Esophagus squamous epithelium (tissue), 4 donors: ENCODE data around the gene PHC2.

Experiments used
- POLR2A ChIP-seq, 4 donors: fragments of 450-650 bp; IDR thresholded peaks; one replicate each; pipeline ENCODE4 v1.6.1; 2017; ENCODE audit warnings: antibody characterized with exemption in 4 of 4, mild to moderate bottlenecking in 4 of 4, moderate library complexity in 3 of 4
- TF ChIP-seq, protein P1 (sequence below), 6 experiments: fragments of 450-650 bp in 4 of 6; fragments of 200-600 bp in 2 of 6; sonication (generic) in 2 of 6; IDR thresholded peaks; one replicate each; pipeline ENCODE4 v1.5.1; 2016 to 2019; ENCODE audit warnings: antibody characterized with exemption in 6 of 6, mild to moderate bottlenecking in 4 of 6, moderate library complexity in 4 of 6

DNA sequence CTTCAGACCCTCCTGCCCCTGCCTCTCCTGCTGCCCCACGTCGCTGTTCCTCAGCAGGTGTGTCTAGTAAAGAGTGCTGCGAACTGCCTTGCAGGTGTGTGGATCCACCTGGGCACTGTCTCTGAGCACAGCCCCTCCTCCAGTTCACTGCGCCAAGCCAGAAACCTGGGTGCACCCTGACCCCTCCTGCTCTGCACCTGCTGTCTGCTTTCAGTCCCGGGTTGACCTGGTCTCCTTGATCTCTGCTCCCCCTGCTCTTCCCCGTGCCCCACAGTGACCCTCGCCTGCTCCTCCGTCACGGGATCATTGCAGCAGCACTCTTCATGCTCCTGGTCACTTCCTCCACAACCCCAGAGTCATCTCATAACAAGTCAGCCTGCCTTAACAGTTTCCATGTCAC, 116.5 kb downstream of the PHC2 start:
- TF ChIP-seq, protein P1, sequence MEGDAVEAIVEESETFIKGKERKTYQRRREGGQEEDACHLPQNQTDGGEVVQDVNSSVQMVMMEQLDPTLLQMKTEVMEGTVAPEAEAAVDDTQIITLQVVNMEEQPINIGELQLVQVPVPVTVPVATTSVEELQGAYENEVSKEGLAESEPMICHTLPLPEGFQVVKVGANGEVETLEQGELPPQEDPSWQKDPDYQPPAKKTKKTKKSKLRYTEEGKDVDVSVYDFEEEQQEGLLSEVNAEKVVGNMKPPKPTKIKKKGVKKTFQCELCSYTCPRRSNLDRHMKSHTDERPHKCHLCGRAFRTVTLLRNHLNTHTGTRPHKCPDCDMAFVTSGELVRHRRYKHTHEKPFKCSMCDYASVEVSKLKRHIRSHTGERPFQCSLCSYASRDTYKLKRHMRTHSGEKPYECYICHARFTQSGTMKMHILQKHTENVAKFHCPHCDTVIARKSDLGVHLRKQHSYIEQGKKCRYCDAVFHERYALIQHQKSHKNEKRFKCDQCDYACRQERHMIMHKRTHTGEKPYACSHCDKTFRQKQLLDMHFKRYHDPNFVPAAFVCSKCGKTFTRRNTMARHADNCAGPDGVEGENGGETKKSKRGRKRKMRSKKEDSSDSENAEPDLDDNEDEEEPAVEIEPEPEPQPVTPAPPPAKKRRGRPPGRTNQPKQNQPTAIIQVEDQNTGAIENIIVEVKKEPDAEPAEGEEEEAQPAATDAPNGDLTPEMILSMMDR (IDR thresholded peaks at IDR 0.05) = no peak
- no peak for TF ChIP-seq POLR2A (IDR thresholded peaks at IDR 0.05)
